ENCODE measurements around the gene HOPX.

- TF ChIP-seq GATA2 (IDR thresholded peaks at IDR 0.05; ENCODE audit: low read depth, low read length) (no peak), GATA3 (IDR thresholded peaks at IDR 0.05; ENCODE audit: low read depth, low read length) (no peak)
Measured at GRCh38 chr4:56666279-56666678, 14.8 kb downstream of the HOPX start.

All from SH-SY5Y (cell line).